Measurements from ENCODE around the gene CDH23. TPM values are rescaled to one million over a fixed set of nuclear protein-coding genes. Genes with fewer than 3 reads are reported as not detected.

The CDH23 gene
- total RNA-seq, 1 donor from 2014 or later = not detected

GRCh38 chr10:71782917-71783490 is 386.3 kb downstream of the CDH23 start:
- H3K27me3 ChIP-seq (ENCODE audit: control insufficient read depth, insufficient read depth, low read length) = peaks cover 4% of the 10 kb centered on the region
- H3K4me3 ChIP-seq (ENCODE audit: low read depth, low read length) = no peak overlapping the region
- no peak for FAIRE-seq
- no peak for DNase-seq (ENCODE audit: low read depth)
- TF ChIP-seq CTCF (IDR thresholded peaks at IDR 0.05; ENCODE audit: insufficient read depth, low read length, severe bottlenecking) = no peak
- H3K36me3 ChIP-seq (ENCODE audit: control insufficient read depth, insufficient read depth, low read length) = no peaks in the 10 kb centered on the region

GRCh38 chr10:71783917-71784678 is 387.4 kb downstream of the CDH23 start:
- Histone ChIP-seq H3K36me3 (ENCODE audit: control insufficient read depth, insufficient read depth, low read length) (no peaks in the 10 kb centered on the region), H3K27me3 (ENCODE audit: control insufficient read depth, insufficient read depth, low read length) (peaks cover 4% of the 10 kb centered on the region), H3K4me3 (ENCODE audit: low read depth, low read length) (no peak overlapping the region)
- TF ChIP-seq CTCF (IDR thresholded peaks at IDR 0.05; ENCODE audit: insufficient read depth, low read length, severe bottlenecking) = no peak
- FAIRE-seq (no peak), DNase-seq (ENCODE audit: low read depth) (no peak)

GRCh38 chr10:71784679-71785272 is 388.1 kb downstream of the CDH23 start:
- no peaks in the 10 kb centered on the region for H3K36me3 ChIP-seq (ENCODE audit: control insufficient read depth, insufficient read depth, low read length)
- H3K4me3 ChIP-seq (ENCODE audit: low read depth, low read length) = no peak overlapping the region
- no peak for TF ChIP-seq CTCF (IDR thresholded peaks at IDR 0.05; ENCODE audit: insufficient read depth, low read length, severe bottlenecking)
- H3K27me3 ChIP-seq (ENCODE audit: control insufficient read depth, insufficient read depth, low read length) = peaks cover 4% of the 10 kb centered on the region
- DNase-seq (ENCODE audit: low read depth) (no peak), FAIRE-seq (no peak)

- no peak for TF ChIP-seq CTCF (IDR thresholded peaks at IDR 0.05; ENCODE audit: insufficient read depth, low read length, severe bottlenecking)
- DNase-seq (ENCODE audit: low read depth) = no peak
- Histone ChIP-seq H3K27me3 (ENCODE audit: control insufficient read depth, insufficient read depth, low read length) (no peaks in the 10 kb centered on the region), H3K4me3 (ENCODE audit: low read depth, low read length) (no peak overlapping the region), H3K36me3 (ENCODE audit: control insufficient read depth, insufficient read depth, low read length) (no peaks in the 10 kb centered on the region)
- FAIRE-seq = no peak
Measured at GRCh38 chr10:71788954-71789353, 392.2 kb downstream of the CDH23 start.

- FAIRE-seq (no peak), DNase-seq (ENCODE audit: low read depth) (no peak)
- no peak overlapping the region for H3K4me3 ChIP-seq (ENCODE audit: low read depth, low read length)
- no peak for TF ChIP-seq CTCF (IDR thresholded peaks at IDR 0.05; ENCODE audit: insufficient read depth, low read length, severe bottlenecking)
- no peaks in the 10 kb centered on the region for H3K27me3 ChIP-seq (ENCODE audit: control insufficient read depth, insufficient read depth, low read length)
- no peaks in the 10 kb centered on the region for H3K36me3 ChIP-seq (ENCODE audit: control insufficient read depth, insufficient read depth, low read length)
Measured at GRCh38 chr10:71789871-71790270, 393.2 kb downstream of the CDH23 start.
